Esophagus muscularis mucosa (tissue), 4 donors: ENCODE results near the gene DNAH17. TPM values are rescaled to one million over a fixed set of nuclear protein-coding genes. Genes with fewer than 3 reads are reported as not detected.

Experiments used
- DNase-seq: peaks from one replicate; pipeline ENCODE4 v3.0.0-alpha.2; 2017; ENCODE audit errors: extremely low spot score
- H3K27ac ChIP-seq, 4 donors: fragments of 200-600 bp; sonication (generic); replicated peaks in 1 of 4; 1 replicate in 3 of 4; 2 replicates in 1 of 4; pipeline ENCODE4 v1.5.1; 2016 to 2019; ENCODE audit warnings: mild to moderate bottlenecking in 1 of 4
- H3K27me3 ChIP-seq, 4 donors: fragments of 200-600 bp; sonication (generic); one replicate each; pipeline versions ENCODE4 v1.5.1 to v1.6.0; 2016 to 2019
- H3K36me3 ChIP-seq, 4 donors: fragments of 200-600 bp; sonication (generic); one replicate each; pipeline ENCODE4 v1.5.1; 2016 to 2019
- H3K4me1 ChIP-seq, 4 donors: fragments of 200-600 bp; sonication (generic); one replicate each; pipeline ENCODE4 v1.5.1; 2016 to 2019
- H3K4me3 ChIP-seq, 4 donors: fragments of 200-600 bp; sonication (generic); 1 replicate in 2 of 4; 2 replicates in 2 of 4; pipeline ENCODE4 v1.5.1; 2016 to 2019; ENCODE audit warnings: mild to moderate bottlenecking in 4 of 4, moderate library complexity in 1 of 4
- H3K9me3 ChIP-seq, 4 donors: fragments of 200-600 bp; sonication (generic); 1 replicate in 3 of 4; 2 replicates in 1 of 4; pipeline ENCODE4 v1.5.1; 2016 to 2019
- CTCF ChIP-seq, 3 experiments: fragments of 200-600 bp in 2 of 3; fragments of 450-650 bp in 1 of 3; sonication (generic) in 2 of 3; IDR thresholded peaks; one replicate each; pipeline ENCODE4 v1.5.1; 2017 to 2019; ENCODE audit warnings: antibody characterized with exemption in 3 of 3, mild to moderate bottlenecking in 2 of 3, moderate library complexity in 1 of 3
- EP300 ChIP-seq: sonication (generic); formaldehyde crosslinking; IDR thresholded peaks from one replicate; pipeline ENCODE4 v1.6.1; 2017; ENCODE audit warnings: antibody characterized with exemption
- POLR2A ChIP-seq: fragments of 450-650 bp; IDR thresholded peaks from one replicate; pipeline ENCODE4 v1.6.1; 2017; ENCODE audit warnings: antibody characterized with exemption, moderate library complexity, mild to moderate bottlenecking, low read depth
- POLR2AphosphoS5 ChIP-seq, 2 donors: sonication (generic); formaldehyde crosslinking; IDR thresholded peaks; one replicate each; pipeline ENCODE4 v1.6.1; 2017; ENCODE audit warnings: antibody characterized with exemption in 2 of 2
- WGBS: methylation state at CpG from one replicate; pipeline ENCODE4 v1.1.5; 2018; 5-methylcytosine and 5-hydroxymethylcytosine counted together
- intact Hi-C: fragments of 100-400 bp; cut with DNase I; formaldehyde crosslinking; loops from one replicate; pipeline ENCODE4 v1.15.1; 2023
- total RNA-seq, 4 donors: library from RNA; depleted of rRNA; stranded (reverse); fragments of >200 nt; gene quantifications; one replicate each; pipeline versions ENCODE4 v1.1.0 to v1.2.1, GENCODE V29; 2016

The DNAH17 gene
- total RNA-seq, 4 donors from 2014 or later: not detected

- 90% methylated on average over 16 of the region's 16 CpGs for WGBS
Measured at GRCh38 chr17:78522031-78522809, 55.0 kb downstream of the DNAH17 start.

GRCh38 chr17:78517421-78517820, 59.8 kb downstream of the DNAH17 start:
- intact Hi-C loops: no loop called here
- Histone ChIP-seq H3K4me1 (peaks cover 0 to 7% (median 3%) of the 10 kb centered on the region in 4 donors), H3K9me3 (no peaks in the 10 kb centered on the region), H3K4me3 (no peak overlapping the region), H3K27ac (no peak overlapping the region), H3K27me3 (no peaks in the 10 kb centered on the region), H3K36me3 (no peaks in the 10 kb centered on the region)
- TF ChIP-seq EP300: no peak
- TF ChIP-seq POLR2AphosphoS5 (IDR thresholded peaks at IDR 0.05): no peak
- no peak for TF ChIP-seq CTCF (IDR thresholded peaks at IDR 0.05)
- TF ChIP-seq POLR2A: no peak
- 39% methylated on average over 2 of the region's 2 CpGs for WGBS
- no peak for DNase-seq

More at GRCh38 chr17:78522031-78522809, 55.0 kb downstream of the DNAH17 start:
- intact Hi-C loops: no loop called here
- H3K4me3 ChIP-seq: no peak overlapping the region
- no peaks in the 10 kb centered on the region for H3K36me3 ChIP-seq
- TF ChIP-seq EP300: no peak
- TF ChIP-seq POLR2A: no peak
- TF ChIP-seq POLR2AphosphoS5 (IDR thresholded peaks at IDR 0.05): no peak
- TF ChIP-seq CTCF (IDR thresholded peaks at IDR 0.05): no peak
- H3K27ac ChIP-seq: no peak overlapping the region
- no peak for DNase-seq
- H3K27me3 ChIP-seq: no peaks in the 10 kb centered on the region
- H3K9me3 ChIP-seq: no peaks in the 10 kb centered on the region
- H3K4me1 ChIP-seq: peaks cover 0 to 4% (median 1%) of the 10 kb centered on the region in 4 donors

GRCh38 chr17:78515480-78515879, 61.7 kb downstream of the DNAH17 start:
- 91% methylated on average over 4 of the region's 4 CpGs for WGBS
- H3K27me3 ChIP-seq: no peaks in the 10 kb centered on the region
- intact Hi-C loops: no loop called here
- no peak for TF ChIP-seq POLR2AphosphoS5 (IDR thresholded peaks at IDR 0.05)
- H3K9me3 ChIP-seq: no peaks in the 10 kb centered on the region
- no peak overlapping the region for H3K27ac ChIP-seq
- DNase-seq: no peak
- no peaks in the 10 kb centered on the region for H3K36me3 ChIP-seq
- H3K4me1 ChIP-seq: peaks cover 0 to 7% (median 3%) of the 10 kb centered on the region in 4 donors
- no peak overlapping the region for H3K4me3 ChIP-seq

- intact Hi-C loops: no loop called here
- 95% methylated on average over 18 of the region's 18 CpGs for WGBS
- no peak for DNase-seq
- H3K4me1 ChIP-seq: peaks cover 0 to 7% (median 3%) of the 10 kb centered on the region in 4 donors
- H3K9me3 ChIP-seq: no peaks in the 10 kb centered on the region
- H3K27ac ChIP-seq: no peak overlapping the region
- no peak for TF ChIP-seq CTCF (IDR thresholded peaks at IDR 0.05)
- TF ChIP-seq EP300: no peak
- no peak for TF ChIP-seq POLR2AphosphoS5 (IDR thresholded peaks at IDR 0.05)
- TF ChIP-seq POLR2A: no peak
- H3K4me3 ChIP-seq: no peak overlapping the region
- no peaks in the 10 kb centered on the region for H3K27me3 ChIP-seq
- H3K36me3 ChIP-seq: no peaks in the 10 kb centered on the region
Measured at GRCh38 chr17:78514521-78514920, 62.7 kb downstream of the DNAH17 start.

GRCh38 chr17:78512976-78513375, 64.2 kb downstream of the DNAH17 start:
- Histone ChIP-seq H3K36me3 (no peaks in the 10 kb centered on the region), H3K9me3 (no peaks in the 10 kb centered on the region), H3K27ac (no peak overlapping the region), H3K4me3 (no peak overlapping the region), H3K4me1 (peaks cover 0 to 7% (median 3%) of the 10 kb centered on the region in 4 donors), H3K27me3 (no peaks in the 10 kb centered on the region)
- WGBS: 93% methylated on average over 4 of the region's 4 CpGs
- no peak for DNase-seq
- TF ChIP-seq EP300: no peak
- TF ChIP-seq POLR2AphosphoS5 (IDR thresholded peaks at IDR 0.05): no peak
- TF ChIP-seq POLR2A: no peak
- TF ChIP-seq CTCF (IDR thresholded peaks at IDR 0.05): no peak
- intact Hi-C loops: no loop called here
